ENCODE data around the gene EIF2D. TPM values are rescaled to one million over a fixed set of nuclear protein-coding genes. Genes with fewer than 3 reads are reported as not detected.

The EIF2D gene
- total RNA-seq, 2 donors from 2014 or later: 38.3 to 41.9 TPM

- Histone ChIP-seq H3K9ac (ENCODE audit: extremely low read depth, low read length, poor library complexity, severe bottlenecking) (no peak overlapping the region), H3K27me3 (ENCODE audit: control insufficient read depth, insufficient read depth, low read length, poor library complexity, severe bottlenecking) (peaks cover 19% of the 10 kb centered on the region), H3K4me1 (ENCODE audit: control insufficient read depth, insufficient read depth, low read length) (no peaks in the 10 kb centered on the region), H3K36me3 (ENCODE audit: control insufficient read depth, insufficient read depth, low read length) (no peaks in the 10 kb centered on the region), H3K27ac (ENCODE audit: low read depth, low read length) (no peak overlapping the region), H3K9me3 (ENCODE audit: control insufficient read depth, low read length) (no peaks in the 10 kb centered on the region), H3K4me3 (ENCODE audit: low read length) (no peak overlapping the region)
- no peak for DNase-seq
- no peak for TF ChIP-seq CTCF (conservative IDR thresholded peaks at IDR 0.05)
- Mint-ChIP-seq H3K4me1 (peaks cover under 1% of the 10 kb centered on the region), H3K27ac (no peak overlapping the region), H3K36me3 (ENCODE audit: low read depth) (no peaks in the 10 kb centered on the region), H3K4me3 (no peak overlapping the region), H3K9me3 (no peaks in the 10 kb centered on the region), H3K27me3 (ENCODE audit: insufficient read depth) (peaks cover 19% of the 10 kb centered on the region)
- 93 to 100% methylated on average over 1 of the region's 2 CpGs for WGBS, 2 experiments (ENCODE audit: insufficient coverage in 1 of 2, insufficient read length in 1 of 2)
Measured at GRCh38 chr1:206550446-206550845, 61.8 kb downstream of the EIF2D start.

- H3K27ac ChIP-seq (ENCODE audit: low read depth, low read length): no peak overlapping the region
- H3K9me3 Mint-ChIP-seq: no peaks in the 10 kb centered on the region
- no peak overlapping the region for H3K4me3 Mint-ChIP-seq
- H3K9me3 ChIP-seq (ENCODE audit: control insufficient read depth, low read length): no peaks in the 10 kb centered on the region
- no peak overlapping the region for H3K4me3 ChIP-seq (ENCODE audit: low read length)
- 69 to 73% methylated on average over 7 of the region's 7 CpGs for WGBS, 2 experiments (ENCODE audit: insufficient coverage in 1 of 2, insufficient read length in 1 of 2)
- no peak for TF ChIP-seq CTCF (conservative IDR thresholded peaks at IDR 0.05)
- no peaks in the 10 kb centered on the region for H3K36me3 ChIP-seq (ENCODE audit: control insufficient read depth, insufficient read depth, low read length)
- no peak overlapping the region for H3K27ac Mint-ChIP-seq
- peaks cover 2% of the 10 kb centered on the region for H3K4me1 Mint-ChIP-seq
- peaks cover 6% of the 10 kb centered on the region for H3K27me3 Mint-ChIP-seq (ENCODE audit: insufficient read depth)
- H3K27me3 ChIP-seq (ENCODE audit: control insufficient read depth, insufficient read depth, low read length, poor library complexity, severe bottlenecking): peaks cover 7% of the 10 kb centered on the region
- H3K4me1 ChIP-seq (ENCODE audit: control insufficient read depth, insufficient read depth, low read length): no peaks in the 10 kb centered on the region
- no peak for DNase-seq
- no peaks in the 10 kb centered on the region for H3K36me3 Mint-ChIP-seq (ENCODE audit: low read depth)
- H3K9ac ChIP-seq (ENCODE audit: extremely low read depth, low read length, poor library complexity, severe bottlenecking): no peak overlapping the region
Measured at GRCh38 chr1:206547104-206547503, 65.2 kb downstream of the EIF2D start.

- no peak overlapping the region for H3K27ac ChIP-seq (ENCODE audit: low read depth, low read length)
- no peaks in the 10 kb centered on the region for H3K9me3 Mint-ChIP-seq
- H3K4me3 ChIP-seq (ENCODE audit: low read length): no peak overlapping the region
- H3K27ac Mint-ChIP-seq: no peak overlapping the region
- H3K4me1 Mint-ChIP-seq: peaks cover 2% of the 10 kb centered on the region
- no peak overlapping the region for H3K9ac ChIP-seq (ENCODE audit: extremely low read depth, low read length, poor library complexity, severe bottlenecking)
- no peaks in the 10 kb centered on the region for H3K4me1 ChIP-seq (ENCODE audit: control insufficient read depth, insufficient read depth, low read length)
- H3K36me3 Mint-ChIP-seq (ENCODE audit: low read depth): no peaks in the 10 kb centered on the region
- no peak for TF ChIP-seq CTCF (conservative IDR thresholded peaks at IDR 0.05)
- no peak for DNase-seq
- H3K27me3 Mint-ChIP-seq (ENCODE audit: insufficient read depth): peaks cover 6% of the 10 kb centered on the region
- no peak overlapping the region for H3K4me3 Mint-ChIP-seq
- H3K36me3 ChIP-seq (ENCODE audit: control insufficient read depth, insufficient read depth, low read length): no peaks in the 10 kb centered on the region
- no peaks in the 10 kb centered on the region for H3K9me3 ChIP-seq (ENCODE audit: control insufficient read depth, low read length)
- H3K27me3 ChIP-seq (ENCODE audit: control insufficient read depth, insufficient read depth, low read length, poor library complexity, severe bottlenecking): peaks cover 7% of the 10 kb centered on the region
- 88% methylated on average over 1 of the region's 1 CpG; no CpG with 5 or more reads in 1 of the 2 experiments for WGBS, 2 experiments (ENCODE audit: insufficient coverage in 1 of 2, insufficient read length in 1 of 2)
Measured at GRCh38 chr1:206545351-206545750, 66.9 kb downstream of the EIF2D start.
